Tibial artery (tissue), 4 donors: ENCODE data around the gene PCDHGA12.
A peak's percentile ranks its signal among the peaks of the same experiment; 100 is the strongest.
"Not testable (repeated sequence)": the region's sequence is repeated elsewhere in the genome, so short reads cannot be mapped to it uniquely, and the experiment has no call there.

Experiments
- DNase-seq, 2 donors: peaks; one replicate each; pipeline ENCODE4 v3.0.0-alpha.2; 2019
- H3K27ac ChIP-seq, 2 donors: fragments of 200-600 bp; sonication (generic) in 1 of 2; 1 replicate in 1 of 2; 2 replicates in 1 of 2; pipeline ENCODE4 v1.5.1; 2018 to 2019; ENCODE audit warnings: mild to moderate bottlenecking in 1 of 2
- H3K27me3 ChIP-seq, 2 donors: fragments of 200-600 bp; sonication (generic) in 1 of 2; one replicate each; pipeline versions ENCODE4 v1.5.1 to v1.6.0; 2016 to 2019
- H3K36me3 ChIP-seq, 3 donors: fragments of 200-600 bp; sonication (generic) in 2 of 3; one replicate each; pipeline ENCODE4 v1.5.1; 2016 to 2019; ENCODE audit warnings: mild to moderate bottlenecking in 2 of 3
- H3K4me1 ChIP-seq, 4 donors: fragments of 200-600 bp; sonication (generic) in 2 of 4; 1 replicate in 3 of 4; 2 replicates in 1 of 4; pipeline ENCODE4 v1.5.1; 2016 to 2019
- H3K4me3 ChIP-seq, 2 donors: fragments of 200-600 bp; sonication (generic) in 1 of 2; 1 replicate in 1 of 2; 2 replicates in 1 of 2; pipeline ENCODE4 v1.5.1; 2018 to 2019; ENCODE audit warnings: mild to moderate bottlenecking in 2 of 2
- H3K9me3 ChIP-seq, 3 donors: fragments of 200-600 bp; sonication (generic) in 1 of 3; one replicate each; pipeline ENCODE4 v1.5.1; 2016 to 2019
- CTCF ChIP-seq, 2 experiments: fragments of 200-600 bp in 1 of 2; fragments of 450-650 bp in 1 of 2; IDR thresholded peaks; one replicate each; pipeline ENCODE4 v1.5.1; 2017 to 2019; ENCODE audit warnings: antibody characterized with exemption in 2 of 2, mild to moderate bottlenecking in 1 of 2, moderate library complexity in 1 of 2
- intact Hi-C: fragments of 100-400 bp; cut with DNase I; formaldehyde crosslinking; loops from one replicate; pipeline ENCODE4 v1.15.0; 2023; ENCODE audit warnings: low total_unique reads

PCDHGA12 gene

GRCh38 chr5:141430332-141431113 is at the start of gene PCDHGA12:
Gene PCDHGA12 (plus strand): TSS chr5:141430507. CDS start chr5:141430760, 253 bp downstream.
- TF ChIP-seq CTCF (IDR thresholded peaks at IDR 0.05), result peak; percentile 9 to 22
- DNase-seq, result peak in 1 of 2 donors; percentile 63
- peaks cover 19 to 97% (median 89%) of the 10 kb centered on the region in 3 donors for H3K9me3 ChIP-seq
- peak within 1 kb of the TSS; percentile 30 to 32 for H3K4me3 ChIP-seq
- intact Hi-C loops, result no loop called here
- no peaks in the 10 kb centered on the region for H3K27me3 ChIP-seq
- no peak within 1 kb of the TSS for H3K27ac ChIP-seq
- peaks cover 9 to 35% (median 30%) of the 10 kb centered on the region in 3 donors for H3K36me3 ChIP-seq
- no peaks in the 10 kb centered on the region for H3K4me1 ChIP-seq

- peak in 1 of 2 experiments; percentile 10 for TF ChIP-seq CTCF (IDR thresholded peaks at IDR 0.05)
- H3K36me3 ChIP-seq, result peaks cover 4 to 70% (median 68%) of the 10 kb centered on the region in 3 donors
- H3K4me1 ChIP-seq, result no peaks in the 10 kb centered on the region
- intact Hi-C loops, result no loop called here
- peak within 1 kb of the TSS; percentile 13 to 29 for H3K4me3 ChIP-seq
- peaks cover 37 to 100% (median 80%) of the 10 kb centered on the region in 3 donors for H3K9me3 ChIP-seq
- H3K27ac ChIP-seq, result no peak within 1 kb of the TSS
- no peaks in the 10 kb centered on the region for H3K27me3 ChIP-seq
- DNase-seq, result no peak
Observed at GRCh38 chr5:141382469-141383294, 47.6 kb upstream of the PCDHGA12 start, which contains the start of gene PCDHGA7. Gene PCDHGA7 (plus strand): TSS chr5:141382742. CDS start chr5:141382900, 158 bp downstream.

- Histone ChIP-seq H3K27me3 (no peaks in the 10 kb centered on the region), H3K4me3 (peak overlapping the region in 1 of 2 donors; percentile 29), H3K27ac (no peak overlapping the region), H3K9me3 (peaks cover 37 to 98% (median 77%) of the 10 kb centered on the region in 3 donors), H3K36me3 (peaks cover 4 to 64% (median 63%) of the 10 kb centered on the region in 3 donors), H3K4me1 (no peaks in the 10 kb centered on the region)
- no peak for DNase-seq
- TF ChIP-seq CTCF (IDR thresholded peaks at IDR 0.05), result no peak
- intact Hi-C loops, result no loop called here
Observed at GRCh38 chr5:141383345-141383744, 47.0 kb upstream of the PCDHGA12 start.

- Histone ChIP-seq H3K27ac (no peak overlapping the region), H3K36me3 (peaks cover 4 to 66% (median 64%) of the 10 kb centered on the region in 3 donors), H3K9me3 (peaks cover 37 to 98% (median 89%) of the 10 kb centered on the region in 3 donors), H3K4me1 (no peaks in the 10 kb centered on the region), H3K27me3 (no peaks in the 10 kb centered on the region), H3K4me3 (no peak overlapping the region)
- TF ChIP-seq CTCF (IDR thresholded peaks at IDR 0.05), result no peak
- intact Hi-C loops, result no loop called here
- DNase-seq, result no peak
Observed at GRCh38 chr5:141384471-141385267, 45.6 kb upstream of the PCDHGA12 start.

GRCh38 chr5:141387557-141388311 is 42.6 kb upstream of the PCDHGA12 start, which contains the start of gene PCDHGB4:
Gene PCDHGB4 (plus strand): TSS chr5:141387698. CDS start chr5:141387885, 187 bp downstream.
- DNase-seq, H3K4me3 ChIP-seq, H3K27ac ChIP-seq, H3K4me1 ChIP-seq, intact Hi-C loops, H3K27me3 ChIP-seq: not testable (repeated sequence)
- Histone ChIP-seq H3K36me3 (peaks cover 5 to 78% (median 74%) of the 10 kb centered on the region in 3 donors), H3K9me3 (peaks cover 37 to 98% (median 86%) of the 10 kb centered on the region in 3 donors)
